ENCODE data around the gene CD81. TPM values are rescaled to one million over a fixed set of nuclear protein-coding genes. Genes with fewer than 3 reads are reported as not detected.

Gene CD81
- total RNA-seq, 1 donor from 2014 or later = 183 TPM

- no peak for DNase-seq (ENCODE audit: low read depth)
- TF ChIP-seq CTCF (conservative IDR thresholded peaks at IDR 0.05; ENCODE audit: low read depth, low read length) = no peak
- no peak overlapping the region for H3K4me3 ChIP-seq (ENCODE audit: low read depth, low read length)
These were observed 55.1 kb downstream of the CD81 start for GRCh38 chr11:2432171-2432621.

- DNase-seq (ENCODE audit: low read depth) = no peak
- no peak overlapping the region for H3K4me3 ChIP-seq (ENCODE audit: low read depth, low read length)
- no peak for TF ChIP-seq CTCF (conservative IDR thresholded peaks at IDR 0.05; ENCODE audit: low read depth, low read length)
These were observed 55.5 kb downstream of the CD81 start for GRCh38 chr11:2432628-2433071.

- DNase-seq (ENCODE audit: low read depth) = no peak
- H3K4me3 ChIP-seq (ENCODE audit: low read depth, low read length) = no peak overlapping the region
- no peak for TF ChIP-seq CTCF (conservative IDR thresholded peaks at IDR 0.05; ENCODE audit: low read depth, low read length)
These were observed 56.2 kb downstream of the CD81 start for GRCh38 chr11:2433106-2433925.

- no peak for DNase-seq (ENCODE audit: low read depth)
- no peak overlapping the region for H3K4me3 ChIP-seq (ENCODE audit: low read depth, low read length)
These were observed 56.9 kb downstream of the CD81 start for GRCh38 chr11:2434008-2434407.

GRCh38 chr11:2434506-2435255 is 57.6 kb downstream of the CD81 start:
- no peak for DNase-seq (ENCODE audit: low read depth)
- no peak overlapping the region for H3K4me3 ChIP-seq (ENCODE audit: low read depth, low read length)
- no peak for TF ChIP-seq CTCF (conservative IDR thresholded peaks at IDR 0.05; ENCODE audit: low read depth, low read length)

More at GRCh38 chr11:2434008-2434407, 56.9 kb downstream of the CD81 start:
- TF ChIP-seq CTCF (conservative IDR thresholded peaks at IDR 0.05; ENCODE audit: low read depth, low read length) = no peak

GRCh38 chr11:2435288-2436012 is 58.3 kb downstream of the CD81 start:
- no peak for TF ChIP-seq CTCF (conservative IDR thresholded peaks at IDR 0.05; ENCODE audit: low read depth, low read length)
- no peak overlapping the region for H3K4me3 ChIP-seq (ENCODE audit: low read depth, low read length)

More at GRCh38 chr11:2435288-2436012, 58.3 kb downstream of the CD81 start:
- no peak for DNase-seq (ENCODE audit: low read depth)

Measured in epithelial cell of proximal tubule (primary cell).